AML-193 (cell line): ENCODE data around the gene RBCK1.
"Not testable (repeated sequence)": the region's sequence is repeated elsewhere in the genome, so short reads cannot be mapped to it uniquely, and the experiment has no call there.

Source experiments
- DNase-seq, 2 experiments: peaks; one replicate each; lab custom pipeline; 2025; lab: John Stamatoyannopoulos, UW

The RBCK1 gene

DNA sequence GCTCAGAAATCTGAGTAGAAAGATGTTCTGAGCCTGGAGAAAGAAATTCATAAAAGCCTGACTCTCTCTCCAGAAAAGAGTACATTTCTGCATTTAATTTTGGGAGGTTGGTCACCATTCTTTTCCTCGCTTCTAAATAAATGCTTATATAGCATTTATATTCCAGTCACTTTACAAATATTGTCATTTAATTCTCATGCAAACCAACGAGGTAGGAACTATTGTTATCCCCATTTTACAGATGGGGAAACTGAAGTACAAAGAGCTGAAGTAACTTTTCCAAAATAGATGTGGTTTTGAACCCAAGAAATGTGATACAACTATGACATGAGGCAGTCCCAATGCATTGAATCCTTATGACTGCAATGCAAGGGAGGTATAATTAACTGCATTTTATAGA lies 32.0 kb upstream of the RBCK1 start:
- no peak for DNase-seq

DNA sequence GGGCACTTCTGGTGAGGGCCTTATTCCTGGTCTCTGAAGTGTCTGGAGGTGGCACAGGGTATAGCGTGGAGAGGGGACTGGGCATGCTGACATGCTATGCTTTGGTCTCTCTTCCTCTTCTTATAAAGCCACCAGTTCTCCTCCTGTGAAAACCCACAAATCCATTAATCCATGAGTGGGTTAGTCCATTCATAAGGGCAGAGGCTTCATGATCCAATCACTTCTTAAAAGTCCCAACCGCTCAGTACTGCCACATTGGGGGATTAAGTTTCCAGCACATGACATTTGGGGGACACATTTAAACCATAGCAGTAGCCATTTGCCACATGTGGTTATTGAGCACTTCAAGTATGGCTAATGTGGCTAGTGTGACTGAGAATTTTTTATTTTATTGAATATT lies 31.3 kb upstream of the RBCK1 start:
- DNase-seq = no peak

DNA sequence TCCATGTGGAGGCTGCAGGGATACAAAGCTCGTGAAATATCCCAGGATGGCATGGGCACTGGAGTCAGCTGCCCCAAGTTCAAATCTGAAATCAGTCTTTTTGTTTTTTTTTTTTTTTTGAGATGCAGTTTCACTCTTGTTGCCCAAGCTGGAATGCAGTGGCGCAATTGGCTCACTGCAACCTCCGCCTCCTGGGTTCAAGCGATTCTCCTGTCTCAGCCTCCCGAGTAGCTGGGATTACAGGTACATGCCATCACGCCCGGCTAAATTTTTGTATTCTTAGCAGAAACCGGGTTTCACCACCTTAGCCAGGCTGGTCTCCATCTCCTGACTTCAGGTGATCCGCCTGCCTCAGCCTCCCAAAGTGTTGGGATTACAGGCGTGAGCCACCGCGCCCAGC lies 30.5 kb upstream of the RBCK1 start:
- not testable (repeated sequence) for DNase-seq

DNA sequence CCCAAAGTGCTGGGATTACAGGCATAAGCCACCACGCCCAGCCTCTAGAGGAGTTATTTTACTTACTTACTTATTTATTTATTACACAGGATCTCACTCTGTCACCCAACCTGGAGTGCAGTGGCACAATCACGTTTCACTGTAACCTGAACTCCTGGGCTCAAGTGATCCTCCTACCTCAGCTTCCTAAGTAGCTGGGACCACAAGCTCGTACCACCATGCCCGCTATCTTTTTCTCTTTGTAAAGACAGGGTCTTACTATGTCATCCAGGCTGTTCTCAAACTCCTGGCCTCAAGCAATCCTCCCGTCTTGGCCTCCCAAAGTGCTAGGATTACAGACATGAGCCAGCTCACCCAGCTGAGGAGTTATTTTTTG lies 29.1 kb upstream of the RBCK1 start:
- DNase-seq = no peak

DNA sequence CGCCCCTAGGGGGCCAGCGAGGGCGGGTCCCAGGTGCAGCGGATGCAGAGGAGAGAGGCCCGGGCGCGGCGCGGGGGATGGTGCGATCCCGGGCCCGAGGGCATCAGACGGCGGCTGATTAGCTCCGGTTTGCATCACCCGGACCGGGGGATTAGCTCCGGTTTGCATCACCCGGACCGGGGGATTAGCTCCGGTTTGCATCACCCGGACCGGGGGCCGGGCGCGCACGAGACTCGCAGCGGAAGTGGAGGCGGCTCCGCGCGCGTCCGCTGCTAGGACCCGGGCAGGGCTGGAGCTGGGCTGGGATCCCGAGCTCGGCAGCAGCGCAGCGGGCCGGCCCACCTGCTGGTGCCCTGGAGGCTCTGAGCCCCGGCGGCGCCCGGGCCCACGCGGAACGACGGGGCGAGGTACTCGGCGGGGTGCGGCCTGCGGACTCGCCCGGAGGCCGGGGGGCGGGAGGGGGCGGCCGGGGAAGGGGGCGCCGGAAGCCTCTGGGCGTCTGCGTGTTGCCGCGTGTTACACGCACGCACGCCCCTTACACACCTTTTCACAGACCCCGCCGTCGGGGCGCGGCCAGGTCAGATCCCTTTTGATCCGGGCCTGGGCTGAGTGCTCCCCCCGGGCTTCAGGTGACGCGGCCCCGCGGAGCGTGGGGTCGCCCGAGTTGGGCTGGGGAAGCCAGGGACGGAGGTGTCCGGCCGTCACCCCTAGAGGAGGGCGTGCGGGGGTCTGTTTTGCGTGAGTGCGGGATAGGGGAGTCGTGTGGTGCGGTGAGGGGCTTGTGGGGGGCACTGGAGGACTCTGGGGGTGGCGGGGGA lies 27.1 kb upstream of the RBCK1 start:
- DNase-seq = peak; percentile 8 to 62

DNA sequence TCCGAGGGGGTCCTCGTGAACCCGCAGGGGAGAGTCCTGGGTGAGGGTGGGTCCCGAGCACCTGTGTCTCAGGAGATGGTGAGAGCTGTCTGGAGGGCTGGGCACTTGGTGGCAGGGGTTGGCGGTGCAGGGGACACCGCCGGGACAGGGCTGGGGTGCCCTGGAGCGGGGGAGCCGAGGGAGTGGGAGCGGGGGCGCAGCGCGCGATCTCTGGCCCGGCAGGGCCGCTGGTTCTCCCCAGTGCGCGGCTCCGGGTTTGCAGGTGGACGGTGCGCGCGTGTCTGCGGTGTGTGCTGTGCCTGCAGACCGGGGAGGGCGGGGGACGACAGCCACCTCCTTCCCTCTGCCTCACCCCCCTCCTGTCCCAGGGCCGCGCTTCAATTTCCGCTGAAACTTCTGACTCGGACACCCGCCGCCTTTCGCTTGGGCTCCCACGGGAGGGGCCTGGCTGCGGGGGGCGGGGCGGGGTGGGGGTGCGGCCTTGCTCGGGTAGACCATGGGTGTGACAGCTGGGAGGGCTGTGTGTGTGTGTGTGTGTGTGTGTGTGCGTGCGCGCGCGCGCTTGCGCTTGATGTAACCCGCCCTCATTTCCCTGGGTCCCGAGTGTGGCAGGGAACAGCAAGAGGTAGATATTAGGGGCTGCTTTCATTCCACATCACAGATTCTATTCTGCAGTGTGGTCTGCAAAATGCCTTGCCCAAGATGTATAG lies 26.4 kb upstream of the RBCK1 start:
- peak; percentile 62 to 72 for DNase-seq

DNA sequence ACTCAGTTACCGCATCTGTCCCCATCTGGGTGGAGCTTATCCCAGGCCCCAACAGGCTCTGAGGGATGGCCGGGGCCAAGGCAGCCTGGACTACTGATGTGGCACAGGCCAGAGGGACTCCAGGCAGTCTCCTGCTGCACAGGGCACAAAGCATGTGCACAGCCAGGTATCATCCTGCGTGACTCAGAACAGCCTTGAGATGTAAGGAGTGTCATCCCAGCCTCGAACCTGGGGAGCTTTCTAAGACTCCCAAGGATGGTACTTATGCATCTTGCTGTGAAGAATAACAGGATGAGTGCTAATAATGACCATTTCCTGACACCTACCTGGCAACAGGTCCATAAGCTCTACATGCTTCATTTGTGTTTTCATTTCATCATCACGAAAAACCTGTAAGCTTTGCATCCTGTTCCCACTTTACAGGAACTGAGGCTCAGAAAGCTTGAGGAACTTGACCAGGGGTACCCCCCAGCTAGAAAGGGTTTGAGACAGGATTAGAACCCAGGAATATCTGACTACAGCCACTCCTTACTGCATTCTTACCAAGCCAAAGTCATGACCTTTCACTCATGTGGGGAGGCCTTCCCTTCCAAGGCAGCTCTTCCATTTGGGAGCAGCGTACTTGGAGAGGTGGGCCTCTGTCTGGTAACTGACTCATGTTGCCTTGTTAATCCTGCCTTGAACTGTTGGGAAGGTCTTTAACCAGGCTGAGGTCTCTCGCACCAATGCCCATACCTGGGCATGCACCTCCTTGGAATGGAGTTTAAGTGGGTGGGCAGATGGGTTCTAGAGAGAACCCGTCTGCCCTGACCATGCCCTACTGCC lies 25.6 kb upstream of the RBCK1 start:
- DNase-seq = no peak

DNA sequence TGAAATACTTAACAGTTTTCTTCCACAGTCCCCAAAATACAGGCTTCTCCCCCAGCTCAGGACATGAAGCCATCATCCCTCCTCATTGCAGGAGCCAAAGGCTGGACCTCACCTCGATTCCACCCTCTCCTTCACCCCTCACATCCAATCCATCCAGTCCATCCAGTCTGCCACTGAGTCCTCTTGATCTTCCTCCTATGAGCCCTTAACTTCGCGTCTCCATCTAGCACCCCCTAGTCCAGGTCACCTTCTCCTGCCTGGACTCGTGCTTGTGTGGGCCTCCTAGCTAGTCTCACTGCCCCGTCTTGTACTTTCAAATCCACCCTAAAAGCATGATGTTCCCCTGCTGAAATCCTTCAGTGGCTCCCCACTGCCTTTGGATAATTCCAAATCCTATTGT lies 24.2 kb upstream of the RBCK1 start:
- DNase-seq = no peak

DNA sequence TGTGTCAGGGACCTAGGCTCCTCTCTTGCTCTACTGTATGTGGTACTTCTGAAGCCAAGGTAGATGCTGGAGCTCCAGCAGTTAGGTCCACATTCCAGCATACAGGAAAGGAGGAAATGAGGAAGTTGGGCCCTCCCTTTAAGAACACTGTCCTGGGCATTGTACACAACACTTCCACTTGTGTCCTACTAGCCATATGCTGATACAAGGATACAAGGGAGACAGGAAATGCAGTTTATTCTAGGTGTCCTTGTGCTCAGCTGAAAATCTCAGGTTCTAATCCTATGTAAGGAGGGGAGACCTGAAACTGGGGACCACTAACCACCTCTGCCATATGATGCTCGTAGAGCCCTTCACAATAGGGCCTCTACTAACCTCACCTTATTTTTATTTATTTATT lies 23.4 kb upstream of the RBCK1 start:
- DNase-seq = no peak

DNA sequence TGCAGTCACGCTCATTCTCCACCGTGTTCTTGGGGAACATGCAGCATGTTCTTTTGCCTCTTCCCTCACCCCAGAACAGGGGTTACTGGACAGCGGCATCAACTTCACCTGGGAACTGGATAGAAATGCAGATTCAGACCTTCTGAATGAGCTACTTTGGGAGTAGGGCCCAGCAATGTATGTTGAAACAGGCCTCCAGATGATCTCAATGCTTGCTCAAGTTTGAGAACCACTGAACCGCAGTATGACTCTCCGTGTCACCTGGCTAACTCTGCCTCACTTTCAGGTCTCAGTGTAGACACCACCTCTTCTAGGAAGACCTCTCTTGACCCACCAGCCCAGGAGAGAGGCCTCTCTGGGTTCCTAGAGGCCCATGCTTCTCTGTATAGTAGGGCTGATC lies 22.7 kb upstream of the RBCK1 start:
- DNase-seq = no peak

DNA sequence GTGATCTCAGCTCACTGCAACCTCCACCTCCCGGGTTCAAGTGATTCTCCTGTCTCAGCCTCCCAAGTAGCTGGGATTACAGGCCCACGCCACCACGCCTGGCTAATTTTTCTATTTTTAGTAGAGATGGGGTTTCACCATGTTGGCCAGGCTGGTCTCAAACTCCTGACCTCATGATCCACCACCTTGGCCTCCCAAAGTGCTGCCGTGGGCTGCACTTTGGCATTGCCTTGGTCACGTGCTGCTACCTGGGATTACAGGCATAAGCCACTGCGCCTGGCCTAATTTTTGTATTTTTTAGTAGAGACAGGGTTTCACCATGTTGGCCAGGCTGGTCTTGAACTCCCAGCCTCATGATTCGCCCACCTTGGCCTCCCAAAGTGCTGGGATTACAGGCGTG lies 21.5 kb upstream of the RBCK1 start:
- not testable (repeated sequence) for DNase-seq

DNA sequence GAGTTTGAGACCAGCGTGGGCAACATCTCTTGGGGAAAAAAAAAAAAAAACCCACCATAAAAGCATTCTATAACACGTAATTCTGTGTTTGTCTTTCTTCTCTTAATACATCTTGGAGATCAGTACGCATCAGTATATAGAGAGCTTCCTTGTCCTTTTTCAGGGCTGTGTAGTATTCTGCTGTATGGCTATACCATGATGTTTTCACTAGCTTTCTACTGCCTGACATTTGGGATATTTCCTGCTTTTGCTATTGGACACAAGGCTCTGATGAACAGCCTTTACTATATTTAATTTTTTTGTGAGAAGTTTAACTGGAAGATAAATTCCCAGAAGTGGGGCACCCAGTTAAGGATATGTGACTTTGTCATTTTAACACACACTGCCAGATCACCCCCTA lies 20.6 kb upstream of the RBCK1 start:
- DNase-seq = no peak

DNA sequence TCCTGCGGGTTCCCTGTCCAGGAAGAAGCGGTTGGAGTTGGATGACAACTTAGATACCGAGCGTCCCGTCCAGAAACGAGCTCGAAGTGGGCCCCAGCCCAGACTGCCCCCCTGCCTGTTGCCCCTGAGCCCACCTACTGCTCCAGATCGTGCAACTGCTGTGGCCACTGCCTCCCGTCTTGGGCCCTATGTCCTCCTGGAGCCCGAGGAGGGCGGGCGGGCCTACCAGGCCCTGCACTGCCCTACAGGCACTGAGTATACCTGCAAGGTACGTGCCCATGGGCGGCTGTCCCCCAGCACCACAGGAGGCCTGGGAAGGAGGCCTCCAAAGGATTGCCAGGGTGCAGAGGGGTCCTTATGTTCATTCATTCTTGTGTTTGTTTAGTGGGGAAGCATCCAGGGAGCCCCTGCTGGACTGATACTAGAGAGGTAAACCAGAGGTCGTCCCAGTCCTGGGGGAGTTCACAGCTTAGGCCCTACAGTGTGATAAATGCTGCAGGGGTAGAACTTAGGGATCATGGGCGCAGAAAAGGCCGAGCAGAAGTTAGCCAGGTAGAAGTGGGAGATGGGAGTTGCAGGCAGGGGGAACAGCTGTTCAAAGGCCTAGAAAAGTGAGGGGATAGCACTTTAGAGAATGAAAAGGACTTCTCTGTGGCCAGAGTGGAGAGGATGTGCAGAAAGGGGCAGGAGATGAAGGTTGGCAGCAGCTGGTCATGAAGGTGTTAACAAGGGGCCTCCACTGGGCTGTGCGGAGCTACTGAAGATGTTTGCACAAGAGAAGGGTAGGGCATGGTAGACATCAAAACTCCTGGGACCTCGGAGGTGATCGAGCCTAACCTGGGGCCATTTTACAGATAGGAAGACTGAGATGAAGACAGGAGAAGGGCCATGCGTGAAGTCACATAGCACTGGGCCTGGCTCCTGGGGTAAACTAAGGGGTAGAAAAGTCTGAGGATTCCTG lies 19.8 kb upstream of the RBCK1 start:
- no peak for DNase-seq

DNA sequence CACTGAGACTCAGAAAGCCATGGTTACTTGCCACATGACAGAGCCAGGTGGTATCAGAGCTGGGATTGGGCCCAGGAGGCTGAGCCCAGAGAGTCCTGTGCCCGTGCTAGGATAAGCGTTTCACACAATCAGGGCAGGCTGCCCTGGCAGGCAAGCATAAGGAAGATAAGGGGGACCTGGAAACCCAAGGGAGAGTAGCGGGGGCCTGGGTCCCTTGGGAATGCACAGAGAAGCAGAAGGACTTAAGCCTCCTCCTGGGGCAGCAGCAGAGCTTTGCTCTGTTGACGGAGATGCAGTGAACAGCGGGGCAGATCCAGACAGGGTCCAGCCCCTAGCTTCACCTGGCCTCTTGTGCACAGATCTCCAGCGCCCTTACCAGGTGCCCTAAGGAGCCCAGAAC lies 18.9 kb upstream of the RBCK1 start:
- no peak for DNase-seq

DNA sequence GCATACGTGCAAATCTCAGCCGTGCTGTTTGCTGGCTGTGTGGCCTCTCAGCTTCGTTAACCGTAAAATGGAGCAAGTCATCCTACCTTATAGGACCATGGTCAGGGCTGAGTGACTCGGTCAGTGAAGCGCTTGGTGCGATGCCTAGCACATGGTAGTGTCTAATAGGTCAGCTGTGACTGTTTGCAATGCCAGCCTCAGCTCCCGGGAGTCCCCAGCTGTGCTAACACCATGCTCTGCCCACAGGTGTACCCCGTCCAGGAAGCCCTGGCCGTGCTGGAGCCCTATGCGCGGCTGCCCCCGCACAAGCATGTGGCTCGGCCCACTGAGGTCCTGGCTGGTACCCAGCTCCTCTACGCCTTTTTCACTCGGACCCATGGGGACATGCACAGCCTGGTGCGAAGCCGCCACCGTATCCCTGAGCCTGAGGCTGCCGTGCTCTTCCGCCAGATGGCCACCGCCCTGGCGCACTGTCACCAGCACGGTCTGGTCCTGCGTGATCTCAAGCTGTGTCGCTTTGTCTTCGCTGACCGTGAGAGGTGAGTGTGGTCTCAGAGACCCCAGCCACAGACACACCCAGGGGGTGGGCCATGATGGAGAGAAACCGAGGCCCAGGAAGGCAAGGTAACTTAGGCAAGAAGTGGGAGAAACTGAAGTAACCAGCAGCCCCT lies 16.9 kb upstream of the RBCK1 start:
- DNase-seq = no peak

DNA sequence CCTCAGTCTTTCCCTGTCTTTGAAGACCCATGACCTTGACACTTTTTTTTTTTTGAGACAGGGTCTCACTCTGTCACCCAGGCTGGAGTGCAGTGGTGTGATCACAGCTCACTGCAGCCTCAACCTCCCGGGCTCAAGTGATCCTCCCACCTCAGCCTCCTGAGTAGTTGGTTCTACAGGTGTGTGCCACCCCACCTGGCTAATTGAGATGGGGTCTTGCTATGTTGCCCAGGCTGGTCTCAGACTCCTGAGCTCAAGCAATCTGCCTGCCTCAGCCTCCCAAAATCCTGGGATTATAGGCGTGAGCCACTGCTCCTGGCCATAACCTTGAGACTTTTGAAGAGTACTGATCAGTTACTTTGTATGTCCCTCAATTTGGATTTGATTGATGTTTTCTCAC lies 14.8 kb upstream of the RBCK1 start:
- not testable (repeated sequence) for DNase-seq

DNA sequence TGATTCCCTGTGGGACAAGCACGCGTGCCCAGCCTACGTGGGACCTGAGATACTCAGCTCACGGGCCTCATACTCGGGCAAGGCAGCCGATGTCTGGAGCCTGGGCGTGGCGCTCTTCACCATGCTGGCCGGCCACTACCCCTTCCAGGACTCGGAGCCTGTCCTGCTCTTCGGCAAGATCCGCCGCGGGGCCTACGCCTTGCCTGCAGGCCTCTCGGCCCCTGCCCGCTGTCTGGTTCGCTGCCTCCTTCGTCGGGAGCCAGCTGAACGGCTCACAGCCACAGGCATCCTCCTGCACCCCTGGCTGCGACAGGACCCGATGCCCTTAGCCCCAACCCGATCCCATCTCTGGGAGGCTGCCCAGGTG lies 11.9 kb upstream of the RBCK1 start:
- no peak for DNase-seq

DNA sequence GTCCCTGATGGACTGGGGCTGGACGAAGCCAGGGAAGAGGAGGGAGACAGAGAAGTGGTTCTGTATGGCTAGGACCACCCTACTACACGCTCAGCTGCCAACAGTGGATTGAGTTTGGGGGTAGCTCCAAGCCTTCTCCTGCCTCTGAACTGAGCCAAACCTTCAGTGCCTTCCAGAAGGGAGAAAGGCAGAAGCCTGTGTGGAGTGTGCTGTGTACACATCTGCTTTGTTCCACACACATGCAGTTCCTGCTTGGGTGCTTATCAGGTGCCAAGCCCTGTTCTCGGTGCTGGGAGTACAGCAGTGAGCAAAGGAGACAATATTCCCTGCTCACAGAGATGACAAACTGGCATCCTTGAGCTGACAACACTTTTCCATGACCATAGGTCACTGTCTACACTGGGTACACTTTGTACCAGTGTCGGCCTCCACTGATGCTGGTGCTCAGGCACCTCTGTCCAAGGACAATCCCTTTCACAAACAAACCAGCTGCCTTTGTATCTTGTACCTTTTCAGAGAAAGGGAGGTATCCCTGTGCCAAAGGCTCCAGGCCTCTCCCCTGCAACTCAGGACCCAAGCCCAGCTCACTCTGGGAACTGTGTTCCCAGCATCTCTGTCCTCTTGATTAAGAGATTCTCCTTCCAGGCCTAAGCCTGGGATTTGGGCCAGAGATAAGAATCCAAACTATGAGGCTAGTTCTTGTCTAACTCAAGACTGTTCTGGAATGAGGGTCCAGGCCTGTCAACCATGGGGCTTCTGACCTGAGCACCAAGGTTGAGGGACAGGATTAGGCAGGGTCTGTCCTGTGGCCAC lies 11.3 kb upstream of the RBCK1 start:
- no peak for DNase-seq

DNA sequence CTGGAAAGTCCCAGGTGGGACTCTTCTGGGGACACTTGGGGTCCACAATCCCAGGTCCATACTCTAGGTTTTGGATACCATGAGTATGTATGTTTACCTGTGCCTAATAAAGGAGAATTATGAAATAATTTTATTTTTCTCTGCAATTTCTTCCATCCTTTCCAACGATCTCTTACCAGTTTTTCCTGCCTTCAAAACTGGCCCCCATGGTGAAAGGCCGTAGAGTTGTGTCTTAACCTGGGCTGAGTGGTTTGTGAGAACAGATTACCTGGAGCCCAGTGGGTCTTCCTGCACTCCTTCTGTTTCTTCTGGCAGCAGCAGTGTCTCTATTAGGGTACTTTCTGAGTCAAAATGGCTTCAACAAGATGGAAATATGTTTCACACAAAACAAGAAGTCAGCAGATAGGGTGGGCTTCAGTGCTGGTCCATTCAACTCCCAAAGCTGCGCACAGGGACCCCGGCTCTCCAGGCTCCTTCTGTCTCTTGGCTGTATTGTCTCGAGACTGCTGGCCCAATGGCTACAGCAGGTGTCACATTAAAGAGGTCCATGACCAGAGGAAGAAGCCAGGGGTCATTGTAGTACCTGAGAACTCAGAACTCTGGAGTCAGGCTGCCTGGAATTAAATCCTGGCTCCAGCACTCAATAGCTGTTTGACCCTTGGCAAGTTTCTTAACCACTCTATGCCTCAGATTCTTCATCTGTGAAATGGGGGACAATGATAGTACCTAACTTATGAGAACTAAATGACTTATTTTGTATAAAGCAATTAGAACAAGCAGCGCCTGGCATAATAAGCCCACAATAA lies 10.5 kb upstream of the RBCK1 start:
- DNase-seq = no peak
